H9 (cell line): ENCODE results near the gene TBC1D8. TPM values are rescaled to one million over a fixed set of nuclear protein-coding genes. Genes with fewer than 3 reads are reported as not detected.

ENCODE experiments used
- DNase-seq: peaks from one replicate; pipeline ENCODE4 v3.0.0-alpha.2; 2017
- H2AFZ ChIP-seq: one replicate; pipeline ENCODE4 v1.6.1; 2013; ENCODE audit warnings: mild to moderate bottlenecking, low read length, control low read depth, moderate library complexity
- H2AK5ac ChIP-seq: 2 replicates; pipeline ENCODE4 v1.6.1; 2013; ENCODE audit warnings: low read length, control low read depth, mixed read lengths; ENCODE audit not compliant: insufficient read length
- H2BK120ac ChIP-seq: one replicate; pipeline ENCODE4 v1.6.1; 2013; ENCODE audit warnings: low read depth, mild to moderate bottlenecking, low read length, control low read depth, inconsistent platforms; ENCODE audit not compliant: poor library complexity, severe bottlenecking
- H2BK12ac ChIP-seq: 2 replicates; pipeline ENCODE4 v1.6.1; 2013; ENCODE audit warnings: low read length, control low read depth, mixed read lengths, low read depth; ENCODE audit not compliant: insufficient read length
- H2BK15ac ChIP-seq: 2 replicates; pipeline ENCODE4 v1.6.1; 2013; ENCODE audit warnings: low read depth, low read length, control low read depth
- H2BK20ac ChIP-seq: one replicate; pipeline ENCODE4 v1.6.1; 2013; ENCODE audit warnings: low read depth, mild to moderate bottlenecking, low read length, control low read depth, inconsistent platforms; ENCODE audit not compliant: poor library complexity, severe bottlenecking
- H2BK5ac ChIP-seq: 2 replicates; pipeline ENCODE4 v1.6.1; 2013; ENCODE audit warnings: low read length, control low read depth, mixed read lengths; ENCODE audit not compliant: insufficient read length
- H3K14ac ChIP-seq: 2 replicates; pipeline ENCODE4 v1.6.1; 2013; ENCODE audit warnings: low read length, control low read depth; ENCODE audit not compliant: insufficient read depth
- H3K18ac ChIP-seq: 2 replicates; pipeline ENCODE4 v1.6.1; 2013; ENCODE audit warnings: low read depth, mild to moderate bottlenecking, mixed read lengths, low read length, control low read depth; ENCODE audit not compliant: insufficient read length
- H3K23ac ChIP-seq: 2 replicates; pipeline ENCODE4 v1.6.1; 2013; ENCODE audit warnings: low read length, control low read depth, mixed read lengths, low read depth; ENCODE audit not compliant: insufficient read length
- H3K23me2 ChIP-seq: 2 replicates; pipeline ENCODE4 v1.6.1; 2013; ENCODE audit warnings: low read depth, mild to moderate bottlenecking, mixed read lengths, low read length, control low read depth; ENCODE audit not compliant: insufficient read length, poor library complexity, severe bottlenecking
- H3K27ac ChIP-seq: 2 replicates; pipeline ENCODE4 v1.5.1; 2013; ENCODE audit warnings: low read length, control low read depth, mixed read lengths, low read depth; ENCODE audit not compliant: insufficient read length
- H3K27me3 ChIP-seq: 2 replicates; pipeline ENCODE4 v1.6.1; 2013; ENCODE audit warnings: low read length, control low read depth, inconsistent platforms; ENCODE audit not compliant: insufficient read depth
- H3K4ac ChIP-seq: 2 replicates; pipeline ENCODE4 v1.6.1; 2013; ENCODE audit warnings: low read depth, mild to moderate bottlenecking, control low read depth, inconsistent platforms, low read length, moderate library complexity
- H3K4me1 ChIP-seq: 2 replicates; pipeline ENCODE4 v1.6.1; 2013; ENCODE audit warnings: low read length, control low read depth, inconsistent platforms; ENCODE audit not compliant: insufficient read depth
- H3K4me2 ChIP-seq: 2 replicates; pipeline ENCODE4 v1.6.1; 2013; ENCODE audit warnings: low read length, control low read depth, mixed read lengths; ENCODE audit not compliant: insufficient read length, insufficient read depth
- H3K56ac ChIP-seq: 2 replicates; pipeline ENCODE4 v1.6.1; 2013; ENCODE audit warnings: low read depth, mild to moderate bottlenecking, mixed read lengths, low read length, control low read depth; ENCODE audit not compliant: insufficient read length
- H3K79me1 ChIP-seq: 2 replicates; pipeline ENCODE4 v1.6.1; 2013; ENCODE audit warnings: low read depth, mild to moderate bottlenecking, moderate library complexity, low read length, control low read depth, inconsistent platforms; ENCODE audit not compliant: insufficient read depth, poor library complexity, severe bottlenecking
- H3K79me2 ChIP-seq: 2 replicates; pipeline ENCODE4 v1.6.1; 2013; ENCODE audit warnings: low read length, control low read depth, inconsistent platforms; ENCODE audit not compliant: insufficient read depth
- H3K9ac ChIP-seq: 2 replicates; pipeline ENCODE4 v1.6.1; 2013; ENCODE audit warnings: low read length, control low read depth, mixed read lengths; ENCODE audit not compliant: insufficient read length; ENCODE audit errors: extremely low read depth
- H3K9me3 ChIP-seq: one replicate; pipeline ENCODE4 v1.6.1; 2013; ENCODE audit warnings: low read depth, low read length, inconsistent platforms; ENCODE audit not compliant: control insufficient read depth
- H3T11ph ChIP-seq: one replicate; pipeline ENCODE4 v1.6.1; 2013; ENCODE audit warnings: mild to moderate bottlenecking, low read length, control low read depth, inconsistent platforms
- H4K20me1 ChIP-seq: one replicate; pipeline ENCODE4 v1.6.1; 2013; ENCODE audit not compliant: control insufficient read depth, insufficient read length, insufficient read depth
- H4K5ac ChIP-seq: 2 replicates; pipeline ENCODE4 v1.6.1; 2013; ENCODE audit warnings: low read depth, mild to moderate bottlenecking, mixed read lengths, low read length, control low read depth; ENCODE audit not compliant: insufficient read length
- H4K8ac ChIP-seq: replicated peaks from 2 replicates; pipeline ENCODE4 v1.6.1; 2013; ENCODE audit warnings: low read length, control low read depth, mixed read lengths, low read depth; ENCODE audit not compliant: insufficient read length
- H4K91ac ChIP-seq: 2 replicates; pipeline ENCODE4 v1.6.1; 2013; ENCODE audit warnings: low read depth, mild to moderate bottlenecking, moderate library complexity, mixed read lengths, low read length, control low read depth; ENCODE audit not compliant: insufficient read length
- H3K27ac Mint-ChIP-seq, 3 experiments: 2 replicates in 2 of 3; 3 replicates in 1 of 3; pipeline ENCODE4 v1.8.0; 2020 to 2021; ENCODE audit warnings: mixed read lengths in 3 of 3, mild to moderate bottlenecking in 1 of 3, moderate library complexity in 1 of 3
- H3K27me3 Mint-ChIP-seq: 2 replicates; pipeline ENCODE4 v1.8.0; 2021; ENCODE audit warnings: low read depth, mild to moderate bottlenecking, moderate library complexity, mixed read lengths
- H3K36me3 Mint-ChIP-seq, 3 experiments: 2 replicates in 2 of 3; 3 replicates in 1 of 3; pipeline ENCODE4 v1.8.0; 2020 to 2021; ENCODE audit warnings: low read depth in 3 of 3, mixed read lengths in 3 of 3; ENCODE audit not compliant: insufficient read depth in 1 of 3
- H3K4me1 Mint-ChIP-seq, 2 experiments: 2 replicates each; pipeline ENCODE4 v1.8.0; 2020; ENCODE audit warnings: mixed read lengths in 2 of 2
- H3K4me3 Mint-ChIP-seq, 2 experiments: 2 replicates in 1 of 2; 3 replicates in 1 of 2; pipeline ENCODE4 v1.8.0; 2020 to 2021; ENCODE audit warnings: mild to moderate bottlenecking in 2 of 2, mixed read lengths in 2 of 2, moderate library complexity in 1 of 2
- H3K9me3 Mint-ChIP-seq, 2 experiments: 2 replicates in 1 of 2; 3 replicates in 1 of 2; pipeline ENCODE4 v1.8.0; 2020; ENCODE audit warnings: mild to moderate bottlenecking in 2 of 2, mixed read lengths in 2 of 2, moderate library complexity in 1 of 2
- WGBS: extraction: QIAGEN DNeasy Blood & Tissue Kit; methylation state at CpG from one replicate; pipeline ENCODE4 v1.1.7; 2013; ENCODE audit warnings: missing lambda C conversion rate, low lambda C conversion rate, mixed read lengths; ENCODE audit not compliant: insufficient read length; ENCODE audit errors: extremely low coverage; 5-methylcytosine and 5-hydroxymethylcytosine counted together
- total RNA-seq: library from RNA; stranded (reverse); gene quantifications from 2 replicates; pipeline ENCODE4 v1.2.1, GENCODE V29; 2021
- TF ChIP-seq, protein P1 (sequence below): fragments of 200-600 bp; sonication (generic); conservative IDR thresholded peaks from 3 replicates; pipeline ENCODE4 v1.8.0; 2021; ENCODE audit warnings: antibody characterized with exemption, mild to moderate bottlenecking

The TBC1D8 gene
- total RNA-seq, 1 experiment from 2014 or later: 16.6 TPM

DNA sequence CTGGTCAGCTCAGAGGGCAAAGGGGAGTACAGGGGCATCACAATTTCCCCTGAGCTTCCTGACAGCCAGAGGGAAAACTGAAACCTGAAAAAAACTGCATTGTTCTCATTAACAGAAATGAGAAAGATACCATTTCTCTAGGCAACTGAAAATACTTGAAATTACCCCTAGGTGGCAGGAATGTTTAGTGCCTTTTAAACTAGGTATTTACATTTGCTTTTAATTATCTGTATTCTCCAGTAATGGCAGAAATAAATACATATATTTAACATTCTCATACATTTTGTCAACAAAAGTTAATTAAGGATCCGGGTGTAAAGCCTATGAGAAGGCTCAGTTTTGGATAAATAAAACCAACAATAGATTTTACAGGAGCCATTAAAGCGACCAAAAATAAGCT, 114.6 kb downstream of the TBC1D8 start:
- Histone ChIP-seq H2AK5ac (no peak overlapping the region), H3K14ac (no peak overlapping the region), H3K23ac (no peak overlapping the region), H3K23me2 (no peaks in the 10 kb centered on the region), H3K56ac (no peak overlapping the region), H4K8ac (no peak overlapping the region), H3K4me1 (no peaks in the 10 kb centered on the region), H3K18ac (no peak overlapping the region), H2BK120ac (no peak overlapping the region), H3T11ph (no peak overlapping the region), H2AFZ (no peak overlapping the region), H3K27ac (no peak overlapping the region), H3K9ac (no peak overlapping the region), H2BK5ac (no peak overlapping the region), H4K5ac (no peak overlapping the region), H3K4ac (no peak overlapping the region), H2BK15ac (no peak overlapping the region), H3K79me1 (no peaks in the 10 kb centered on the region), H3K79me2 (no peaks in the 10 kb centered on the region), H2BK12ac (no peak overlapping the region), H4K20me1 (no peaks in the 10 kb centered on the region), H4K91ac (no peak overlapping the region), H3K9me3 (no peaks in the 10 kb centered on the region), H3K4me2 (no peak overlapping the region), H2BK20ac (no peak overlapping the region), H3K27me3 (no peaks in the 10 kb centered on the region)
- DNase-seq: no peak
- Mint-ChIP-seq H3K27me3 (no peaks in the 10 kb centered on the region), H3K27ac (peak overlapping the region in 1 of 3 experiments; percentile 67; a peak in 2 of 7 replicates), H3K9me3 (no peaks in the 10 kb centered on the region; a peak in 1 of 5 replicates), H3K4me3 (no peak overlapping the region), H3K4me1 (no peaks in the 10 kb centered on the region), H3K36me3 (peaks cover 23 to 47% (median 33%) of the 10 kb centered on the region in 3 experiments; a peak in 6 of 7 replicates)
- TF ChIP-seq, protein P1, sequence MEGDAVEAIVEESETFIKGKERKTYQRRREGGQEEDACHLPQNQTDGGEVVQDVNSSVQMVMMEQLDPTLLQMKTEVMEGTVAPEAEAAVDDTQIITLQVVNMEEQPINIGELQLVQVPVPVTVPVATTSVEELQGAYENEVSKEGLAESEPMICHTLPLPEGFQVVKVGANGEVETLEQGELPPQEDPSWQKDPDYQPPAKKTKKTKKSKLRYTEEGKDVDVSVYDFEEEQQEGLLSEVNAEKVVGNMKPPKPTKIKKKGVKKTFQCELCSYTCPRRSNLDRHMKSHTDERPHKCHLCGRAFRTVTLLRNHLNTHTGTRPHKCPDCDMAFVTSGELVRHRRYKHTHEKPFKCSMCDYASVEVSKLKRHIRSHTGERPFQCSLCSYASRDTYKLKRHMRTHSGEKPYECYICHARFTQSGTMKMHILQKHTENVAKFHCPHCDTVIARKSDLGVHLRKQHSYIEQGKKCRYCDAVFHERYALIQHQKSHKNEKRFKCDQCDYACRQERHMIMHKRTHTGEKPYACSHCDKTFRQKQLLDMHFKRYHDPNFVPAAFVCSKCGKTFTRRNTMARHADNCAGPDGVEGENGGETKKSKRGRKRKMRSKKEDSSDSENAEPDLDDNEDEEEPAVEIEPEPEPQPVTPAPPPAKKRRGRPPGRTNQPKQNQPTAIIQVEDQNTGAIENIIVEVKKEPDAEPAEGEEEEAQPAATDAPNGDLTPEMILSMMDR: peak; percentile 66
- WGBS: no CpG with 5 or more reads among the region's 2 CpGs
